ENCODE measurements around the gene RPL28. TPM values are rescaled to one million over a fixed set of nuclear protein-coding genes. Genes with fewer than 3 reads are reported as not detected.

The RPL28 gene
- total and polyA plus RNA-seq, 7 donors: 253 to 2,816 (median 607) TPM

DNA sequence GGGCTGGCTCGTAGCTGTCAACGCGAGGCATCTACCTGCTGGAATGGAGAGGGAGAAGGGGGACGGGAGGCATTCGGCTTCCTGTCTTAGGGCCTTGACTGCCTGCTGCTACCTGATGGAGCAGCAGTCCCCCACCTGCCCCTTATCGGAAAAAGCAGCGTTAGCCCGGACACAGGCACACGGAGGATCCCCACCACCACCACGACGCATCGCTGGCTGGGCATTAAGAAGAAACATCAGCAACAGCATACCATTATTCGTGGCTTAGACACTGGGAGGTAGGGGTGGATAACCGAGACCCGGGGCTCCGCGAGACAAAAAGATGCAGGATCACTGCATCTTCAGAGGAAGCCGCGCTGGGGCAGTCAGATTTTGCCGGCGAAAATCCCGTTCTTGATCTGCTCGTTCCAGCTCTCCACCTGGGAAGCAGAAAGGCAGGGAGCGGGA is 32.4 kb upstream of the RPL28 start:
- Histone ChIP-seq H3K27ac (no peak overlapping the region), H3K9me3 (no peaks in the 10 kb centered on the region), H3K4me3 (peak overlapping the region in 3 of 4 donors; percentile 29 to 38 (median 30)), H3K36me3 (no peaks in the 10 kb centered on the region), H3K4me1 (peaks cover 0 to 19% (median 17%) of the 10 kb centered on the region in 4 donors), H3K27me3 (peaks cover 28 to 73% (median 55%) of the 10 kb centered on the region in 3 donors)
- 3 to 4% methylated on average over 24 of the region's 24 CpGs for WGBS, 2 donors
- no peak for DNase-seq
- no peak for TF ChIP-seq EP300 (IDR thresholded peaks at IDR 0.05)
- no peak for TF ChIP-seq POLR2A (IDR thresholded peaks at IDR 0.05)
- TF ChIP-seq CTCF (IDR thresholded peaks at IDR 0.05): no peak
- no peak for TF ChIP-seq POLR2AphosphoS5 (IDR thresholded peaks at IDR 0.05)
- intact Hi-C loops (cut with DNase I): no loop called here

GRCh38 chr19:55353803-55354697 is 31.7 kb upstream of the RPL28 start:
- no peak overlapping the region for H3K27ac ChIP-seq
- intact Hi-C loops (cut with DNase I): no loop called here
- H3K27me3 ChIP-seq: peaks cover 28 to 73% (median 55%) of the 10 kb centered on the region in 3 donors
- peaks cover 0 to 19% (median 17%) of the 10 kb centered on the region in 4 donors for H3K4me1 ChIP-seq
- DNase-seq: peak; percentile 81
- no peaks in the 10 kb centered on the region for H3K36me3 ChIP-seq
- no peaks in the 10 kb centered on the region for H3K9me3 ChIP-seq
- H3K4me3 ChIP-seq: peak overlapping the region in 3 of 4 donors; percentile 29 to 38 (median 30)
- WGBS, 2 donors: 1 to 2% methylated on average over 72 of the region's 72 CpGs
- TF ChIP-seq POLR2AphosphoS5 (IDR thresholded peaks at IDR 0.05) (no peak), CTCF (IDR thresholded peaks at IDR 0.05) (no peak), EP300 (IDR thresholded peaks at IDR 0.05) (no peak), POLR2A (IDR thresholded peaks at IDR 0.05) (no peak)

- H3K36me3 ChIP-seq: no peaks in the 10 kb centered on the region
- H3K27ac ChIP-seq: no peak within 1 kb of the TSS
- H3K4me1 ChIP-seq: peaks cover 0 to 19% (median 17%) of the 10 kb centered on the region in 4 donors
- DNase-seq: no peak
- WGBS, 2 donors: 2% methylated on average over 41 to 43 of the region's 43 CpGs
- peak within 1 kb of the TSS in 3 of 4 donors; percentile 29 to 38 (median 30) for H3K4me3 ChIP-seq
- no peaks in the 10 kb centered on the region for H3K9me3 ChIP-seq
- peaks cover 28 to 72% (median 55%) of the 10 kb centered on the region in 3 donors for H3K27me3 ChIP-seq
- intact Hi-C loops (cut with DNase I): no loop called here
- no peak for TF ChIP-seq POLR2AphosphoS5 (IDR thresholded peaks at IDR 0.05)
- no peak for TF ChIP-seq EP300 (IDR thresholded peaks at IDR 0.05)
- TF ChIP-seq POLR2A (IDR thresholded peaks at IDR 0.05): no peak
- TF ChIP-seq CTCF (IDR thresholded peaks at IDR 0.05): no peak
Measured at GRCh38 chr19:55354698-55355212, 31.0 kb upstream of the RPL28 start, which contains the start of gene COX6B2. Gene COX6B2, minus strand, starts transcription at chr19:55354719. Its CDS starts 198 bp downstream, at chr19:55354521.

GRCh38 chr19:55355213-55355821 is 30.4 kb upstream of the RPL28 start:
- TF ChIP-seq POLR2AphosphoS5 (IDR thresholded peaks at IDR 0.05) (no peak), POLR2A (IDR thresholded peaks at IDR 0.05) (no peak), EP300 (IDR thresholded peaks at IDR 0.05) (no peak), CTCF (IDR thresholded peaks at IDR 0.05) (no peak)
- H3K4me3 ChIP-seq: no peak overlapping the region
- peaks cover 28 to 66% (median 53%) of the 10 kb centered on the region in 3 donors for H3K27me3 ChIP-seq
- H3K4me1 ChIP-seq: peaks cover 0 to 19% (median 17%) of the 10 kb centered on the region in 4 donors
- H3K36me3 ChIP-seq: no peaks in the 10 kb centered on the region
- 8 to 31% methylated on average over 12 to 13 of the region's 13 CpGs for WGBS, 2 donors
- intact Hi-C loops (cut with DNase I): no loop called here
- no peak overlapping the region for H3K27ac ChIP-seq
- no peaks in the 10 kb centered on the region for H3K9me3 ChIP-seq
- DNase-seq: no peak
